Measurements from ENCODE around the gene RYR2.

Gene RYR2

GRCh38 chr1:237832858-237833257 is 790.9 kb downstream of the RYR2 start:
- no peak overlapping the region for H2AFZ ChIP-seq
- no peak overlapping the region for H3K4me2 ChIP-seq (ENCODE audit: low read length)
- no peak overlapping the region for H3K27ac ChIP-seq
- H3K4me3 ChIP-seq (ENCODE audit: low read depth, low read length), result no peak overlapping the region
- H3K36me3 ChIP-seq (ENCODE audit: control insufficient read depth, insufficient read depth, low read length), result no peaks in the 10 kb centered on the region
- H3K27me3 ChIP-seq (ENCODE audit: control insufficient read depth, insufficient read depth, low read length), result no peaks in the 10 kb centered on the region
- no peaks in the 10 kb centered on the region for H3K79me2 ChIP-seq
- H3K9me3 ChIP-seq (ENCODE audit: control insufficient read depth, low read length), result no peaks in the 10 kb centered on the region
- no peak overlapping the region for H3K9ac ChIP-seq
- no peaks in the 10 kb centered on the region for H3K4me1 ChIP-seq
- TF ChIP-seq CTCF (IDR thresholded peaks at IDR 0.05), result no peak

- Histone ChIP-seq H3K36me3 (ENCODE audit: control insufficient read depth, insufficient read depth, low read length) (no peaks in the 10 kb centered on the region), H3K9me3 (ENCODE audit: control insufficient read depth, low read length) (no peaks in the 10 kb centered on the region), H3K9ac (no peak overlapping the region), H3K27me3 (ENCODE audit: control insufficient read depth, insufficient read depth, low read length) (no peaks in the 10 kb centered on the region), H2AFZ (no peak overlapping the region), H3K79me2 (no peaks in the 10 kb centered on the region), H3K4me2 (ENCODE audit: low read length) (no peak overlapping the region), H3K4me3 (ENCODE audit: low read depth, low read length) (no peak overlapping the region), H3K27ac (no peak overlapping the region), H3K4me1 (no peaks in the 10 kb centered on the region)
- TF ChIP-seq CTCF (IDR thresholded peaks at IDR 0.05), result no peak
Measured at GRCh38 chr1:237834048-237834447, 792.1 kb downstream of the RYR2 start.

- Histone ChIP-seq H3K4me1 (no peaks in the 10 kb centered on the region), H3K27ac (no peak overlapping the region), H3K4me2 (ENCODE audit: low read length) (no peak overlapping the region), H3K36me3 (ENCODE audit: control insufficient read depth, insufficient read depth, low read length) (no peaks in the 10 kb centered on the region), H3K9ac (no peak overlapping the region), H3K27me3 (ENCODE audit: control insufficient read depth, insufficient read depth, low read length) (no peaks in the 10 kb centered on the region), H3K4me3 (ENCODE audit: low read depth, low read length) (no peak overlapping the region), H3K79me2 (no peaks in the 10 kb centered on the region), H2AFZ (no peak overlapping the region), H3K9me3 (ENCODE audit: control insufficient read depth, low read length) (no peaks in the 10 kb centered on the region)
- no peak for TF ChIP-seq CTCF (IDR thresholded peaks at IDR 0.05)
Measured at GRCh38 chr1:237834461-237834860, 792.5 kb downstream of the RYR2 start.

GRCh38 chr1:237838320-237838719 is 796.3 kb downstream of the RYR2 start:
- no peaks in the 10 kb centered on the region for H3K79me2 ChIP-seq
- no peaks in the 10 kb centered on the region for H3K27me3 ChIP-seq (ENCODE audit: control insufficient read depth, insufficient read depth, low read length)
- H3K4me3 ChIP-seq (ENCODE audit: low read depth, low read length), result no peak overlapping the region
- no peaks in the 10 kb centered on the region for H3K9me3 ChIP-seq (ENCODE audit: control insufficient read depth, low read length)
- H3K4me2 ChIP-seq (ENCODE audit: low read length), result no peak overlapping the region
- H3K9ac ChIP-seq, result no peak overlapping the region
- no peak overlapping the region for H2AFZ ChIP-seq
- H3K27ac ChIP-seq, result no peak overlapping the region
- no peaks in the 10 kb centered on the region for H3K36me3 ChIP-seq (ENCODE audit: control insufficient read depth, insufficient read depth, low read length)
- no peak for TF ChIP-seq CTCF (IDR thresholded peaks at IDR 0.05)
- no peaks in the 10 kb centered on the region for H3K4me1 ChIP-seq

- H3K27me3 ChIP-seq (ENCODE audit: control insufficient read depth, insufficient read depth, low read length), result no peaks in the 10 kb centered on the region
- no peak overlapping the region for H3K9ac ChIP-seq
- H3K36me3 ChIP-seq (ENCODE audit: control insufficient read depth, insufficient read depth, low read length), result no peaks in the 10 kb centered on the region
- no peaks in the 10 kb centered on the region for H3K79me2 ChIP-seq
- H2AFZ ChIP-seq, result no peak overlapping the region
- H3K4me1 ChIP-seq, result no peaks in the 10 kb centered on the region
- TF ChIP-seq CTCF (IDR thresholded peaks at IDR 0.05), result no peak
- H3K4me3 ChIP-seq (ENCODE audit: low read depth, low read length), result no peak overlapping the region
- H3K27ac ChIP-seq, result no peak overlapping the region
- no peaks in the 10 kb centered on the region for H3K9me3 ChIP-seq (ENCODE audit: control insufficient read depth, low read length)
- no peak overlapping the region for H3K4me2 ChIP-seq (ENCODE audit: low read length)
Measured at GRCh38 chr1:237838904-237839534, 797.0 kb downstream of the RYR2 start.
